ENCODE data around the gene SENP8.
A peak's percentile ranks its signal among the peaks of the same experiment; 100 is the strongest.
"Not testable (repeated sequence)": the region's sequence is repeated elsewhere in the genome, so short reads cannot be mapped to it uniquely, and the experiment has no call there.

Gene SENP8

GRCh38 chr15:72096796-72097195, 21.4 kb upstream of the SENP8 start:
- H3K4me3 ChIP-seq (ENCODE audit: low read length), result no peak overlapping the region
- no peaks in the 10 kb centered on the region for H3K36me3 ChIP-seq (ENCODE audit: insufficient read depth, low read length)
- H3K27me3 ChIP-seq (ENCODE audit: insufficient read depth, low read length), result no peaks in the 10 kb centered on the region
- no peak overlapping the region for H2AFZ ChIP-seq (ENCODE audit: low read depth, low read length)
- peaks cover 4% of the 10 kb centered on the region for H3K4me1 ChIP-seq (ENCODE audit: insufficient read depth, low read length)
- peaks cover 3% of the 10 kb centered on the region for H3K9me3 ChIP-seq (ENCODE audit: low read length)

DNA sequence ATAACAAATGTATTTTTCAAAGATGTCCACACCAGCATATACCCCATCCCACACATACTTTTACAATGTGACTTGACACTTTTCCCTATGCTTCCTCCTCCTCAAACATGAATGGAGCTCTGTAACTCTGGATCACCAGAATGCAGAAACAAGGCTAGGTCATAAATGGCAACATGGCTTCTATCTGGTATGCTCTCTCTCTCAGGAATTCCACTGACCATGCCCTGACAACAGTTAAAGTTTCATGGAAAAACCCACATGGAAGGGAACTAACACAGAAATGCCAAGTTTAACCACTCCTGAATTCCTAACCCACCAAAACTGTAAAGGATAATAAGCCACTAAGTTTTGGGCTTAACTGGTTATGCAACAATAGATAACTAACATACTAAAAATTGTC, 20.2 kb upstream of the SENP8 start:
- H3K4me1 ChIP-seq (ENCODE audit: insufficient read depth, low read length), result peaks cover 4% of the 10 kb centered on the region
- H3K27me3 ChIP-seq (ENCODE audit: insufficient read depth, low read length), result no peaks in the 10 kb centered on the region
- H3K36me3 ChIP-seq (ENCODE audit: insufficient read depth, low read length), result no peaks in the 10 kb centered on the region
- no peak overlapping the region for H3K4me3 ChIP-seq (ENCODE audit: low read length)
- peaks cover 3% of the 10 kb centered on the region for H3K9me3 ChIP-seq (ENCODE audit: low read length)
- no peak overlapping the region for H2AFZ ChIP-seq (ENCODE audit: low read depth, low read length)

DNA sequence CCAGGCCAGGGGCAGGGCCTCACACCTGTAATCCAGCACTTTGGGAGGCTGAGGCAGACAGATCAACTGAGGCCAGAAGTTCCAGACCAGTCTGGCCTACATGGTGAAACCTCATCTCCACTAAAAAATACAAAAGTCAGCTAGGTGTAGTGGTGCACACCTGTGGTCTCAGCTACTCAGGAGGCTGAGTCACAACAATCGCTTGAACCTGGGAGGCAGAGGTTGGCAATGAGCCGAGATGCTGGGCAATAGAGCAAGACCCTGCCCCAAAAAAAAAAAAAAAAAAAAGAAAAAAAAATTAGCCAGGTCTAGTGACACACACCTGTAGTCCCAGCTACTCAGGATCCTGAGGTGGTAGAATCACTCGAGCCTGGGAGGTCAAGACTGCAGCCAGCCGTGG, 19.0 kb upstream of the SENP8 start:
- Histone ChIP-seq H2AFZ (ENCODE audit: low read depth, low read length) (no peak overlapping the region), H3K36me3 (ENCODE audit: insufficient read depth, low read length) (no peaks in the 10 kb centered on the region), H3K27me3 (ENCODE audit: insufficient read depth, low read length) (no peaks in the 10 kb centered on the region), H3K9me3 (ENCODE audit: low read length) (peaks cover 3% of the 10 kb centered on the region), H3K4me1 (ENCODE audit: insufficient read depth, low read length) (peaks cover 15% of the 10 kb centered on the region), H3K4me3 (ENCODE audit: low read length) (no peak overlapping the region)

GRCh38 chr15:72100551-72100950, 17.7 kb upstream of the SENP8 start:
- H3K4me1 ChIP-seq (ENCODE audit: insufficient read depth, low read length), result peaks cover 15% of the 10 kb centered on the region
- not testable (repeated sequence) for H3K36me3 ChIP-seq (ENCODE audit: insufficient read depth, low read length); H3K27me3 ChIP-seq (ENCODE audit: insufficient read depth, low read length); H2AFZ ChIP-seq (ENCODE audit: low read depth, low read length); H3K9me3 ChIP-seq (ENCODE audit: low read length); H3K4me3 ChIP-seq (ENCODE audit: low read length)

DNA sequence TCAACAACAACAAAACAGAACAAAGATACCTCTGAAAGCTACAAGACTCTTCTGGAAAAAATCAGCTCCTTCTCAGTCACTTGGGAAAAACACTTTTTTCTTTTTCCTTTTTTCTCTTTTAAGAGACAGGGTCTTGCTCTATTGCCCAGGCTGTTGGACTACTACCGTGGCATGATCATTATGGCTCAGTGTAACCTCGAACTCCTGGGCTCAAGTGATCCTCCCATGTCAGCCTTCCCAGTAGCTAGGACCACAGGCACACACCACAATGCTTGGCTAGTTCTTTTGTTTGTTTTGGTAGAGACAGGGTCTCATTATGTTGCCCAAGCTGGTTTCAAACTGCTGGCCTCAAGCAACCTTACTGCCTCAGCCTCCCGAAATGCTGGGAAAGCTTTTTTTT, 13.1 kb upstream of the SENP8 start:
- no peak overlapping the region for H3K4me3 ChIP-seq (ENCODE audit: low read length)
- no peaks in the 10 kb centered on the region for H3K9me3 ChIP-seq (ENCODE audit: low read length)
- H3K36me3 ChIP-seq (ENCODE audit: insufficient read depth, low read length), result no peaks in the 10 kb centered on the region
- H2AFZ ChIP-seq (ENCODE audit: low read depth, low read length), result no peak overlapping the region
- H3K27me3 ChIP-seq (ENCODE audit: insufficient read depth, low read length), result no peaks in the 10 kb centered on the region
- H3K4me1 ChIP-seq (ENCODE audit: insufficient read depth, low read length), result peaks cover 11% of the 10 kb centered on the region

DNA sequence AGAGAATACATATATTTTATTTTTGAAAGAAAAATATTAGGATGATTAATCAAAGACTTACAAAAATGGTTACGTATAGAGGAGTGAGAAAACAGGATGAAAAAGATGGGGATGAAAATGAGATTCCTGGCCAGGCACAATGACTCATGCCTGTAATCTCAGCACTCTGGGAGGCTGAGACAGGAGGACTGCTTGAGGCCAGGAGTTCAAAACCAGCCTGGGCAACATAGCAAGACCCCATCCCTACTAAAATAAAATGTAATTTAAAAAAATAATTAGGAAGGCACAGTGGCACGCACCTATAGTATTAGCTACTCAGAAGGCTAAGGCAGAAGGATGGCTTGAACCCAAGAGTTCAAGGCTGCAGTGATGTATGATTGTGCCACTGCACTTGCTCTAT, 12.1 kb upstream of the SENP8 start:
- H3K4me3 ChIP-seq (ENCODE audit: low read length), result no peak overlapping the region
- no peaks in the 10 kb centered on the region for H3K27me3 ChIP-seq (ENCODE audit: insufficient read depth, low read length)
- H3K4me1 ChIP-seq (ENCODE audit: insufficient read depth, low read length), result peaks cover 11% of the 10 kb centered on the region
- H3K36me3 ChIP-seq (ENCODE audit: insufficient read depth, low read length), result no peaks in the 10 kb centered on the region
- no peaks in the 10 kb centered on the region for H3K9me3 ChIP-seq (ENCODE audit: low read length)
- H2AFZ ChIP-seq (ENCODE audit: low read depth, low read length), result no peak overlapping the region

DNA sequence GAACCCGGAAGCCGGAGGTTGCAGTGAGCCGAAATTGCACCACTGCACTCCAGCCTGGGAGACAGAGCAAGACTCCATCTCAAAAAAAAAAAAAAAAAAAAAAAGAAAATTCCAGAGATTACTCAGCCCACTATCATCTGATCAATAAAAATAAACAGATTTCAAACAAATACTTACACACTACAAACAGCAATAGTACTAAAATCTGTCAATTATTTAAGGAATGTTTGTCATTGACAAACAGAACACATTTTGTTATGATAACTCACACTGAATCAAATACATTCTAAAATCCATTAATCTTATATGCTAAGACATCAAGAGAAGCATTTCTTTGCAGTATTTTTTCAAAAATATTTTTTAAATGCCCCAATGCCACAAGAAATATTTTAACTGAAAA, 7.8 kb upstream of the SENP8 start:
- no peaks in the 10 kb centered on the region for H3K27me3 ChIP-seq (ENCODE audit: insufficient read depth, low read length)
- H3K36me3 ChIP-seq (ENCODE audit: insufficient read depth, low read length), result no peaks in the 10 kb centered on the region
- H3K9me3 ChIP-seq (ENCODE audit: low read length), result no peaks in the 10 kb centered on the region
- no peak overlapping the region for H3K4me3 ChIP-seq (ENCODE audit: low read length)
- no peak overlapping the region for H2AFZ ChIP-seq (ENCODE audit: low read depth, low read length)
- H3K4me1 ChIP-seq (ENCODE audit: insufficient read depth, low read length), result peaks cover 2% of the 10 kb centered on the region

DNA sequence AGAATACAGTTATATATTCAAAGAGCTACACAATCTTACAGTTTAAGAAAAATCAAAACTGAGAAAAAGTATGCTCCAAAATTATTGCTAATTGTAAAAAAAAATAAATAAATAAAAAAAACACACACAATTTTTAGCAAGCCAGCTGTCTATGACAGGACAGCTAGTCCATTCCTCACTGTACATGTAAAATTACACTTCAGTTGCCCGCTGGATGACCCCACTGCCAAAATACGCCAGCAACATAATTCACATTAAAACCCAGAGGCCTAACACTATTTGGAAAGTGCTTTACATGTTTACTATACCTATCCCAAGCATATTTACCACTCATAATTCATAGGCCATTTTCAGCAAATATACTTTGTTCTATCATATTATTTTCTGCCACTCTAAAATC, 6.1 kb upstream of the SENP8 start:
- Histone ChIP-seq H3K4me1 (ENCODE audit: insufficient read depth, low read length) (peaks cover 12% of the 10 kb centered on the region), H3K4me3 (ENCODE audit: low read length) (no peak overlapping the region), H3K9me3 (ENCODE audit: low read length) (no peaks in the 10 kb centered on the region), H2AFZ (ENCODE audit: low read depth, low read length) (no peak overlapping the region), H3K27me3 (ENCODE audit: insufficient read depth, low read length) (no peaks in the 10 kb centered on the region), H3K36me3 (ENCODE audit: insufficient read depth, low read length) (no peaks in the 10 kb centered on the region)

DNA sequence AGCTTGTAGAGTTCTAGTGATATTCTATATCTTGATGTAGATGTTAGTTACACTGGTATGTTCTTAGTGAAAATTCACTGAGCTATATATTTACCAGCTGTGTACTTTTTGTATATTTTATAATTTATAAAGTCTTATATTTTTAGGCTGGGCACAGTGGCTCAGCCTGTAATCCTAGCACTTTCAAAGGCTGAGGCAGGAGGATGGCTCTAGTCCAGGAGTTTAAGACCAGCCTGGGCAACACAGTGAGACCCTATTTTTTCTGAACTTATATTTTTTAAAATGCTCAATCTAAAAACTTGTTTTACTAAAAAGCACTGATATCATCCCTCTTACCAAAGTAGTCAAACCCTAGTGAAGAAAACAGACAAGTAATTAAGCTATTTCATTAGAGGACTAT, 5.4 kb upstream of the SENP8 start:
- Histone ChIP-seq H3K4me1 (ENCODE audit: insufficient read depth, low read length) (peaks cover 12% of the 10 kb centered on the region), H3K4me3 (ENCODE audit: low read length) (no peak overlapping the region), H3K27me3 (ENCODE audit: insufficient read depth, low read length) (no peaks in the 10 kb centered on the region), H2AFZ (ENCODE audit: low read depth, low read length) (no peak overlapping the region), H3K9me3 (ENCODE audit: low read length) (no peaks in the 10 kb centered on the region), H3K36me3 (ENCODE audit: insufficient read depth, low read length) (no peaks in the 10 kb centered on the region)

DNA sequence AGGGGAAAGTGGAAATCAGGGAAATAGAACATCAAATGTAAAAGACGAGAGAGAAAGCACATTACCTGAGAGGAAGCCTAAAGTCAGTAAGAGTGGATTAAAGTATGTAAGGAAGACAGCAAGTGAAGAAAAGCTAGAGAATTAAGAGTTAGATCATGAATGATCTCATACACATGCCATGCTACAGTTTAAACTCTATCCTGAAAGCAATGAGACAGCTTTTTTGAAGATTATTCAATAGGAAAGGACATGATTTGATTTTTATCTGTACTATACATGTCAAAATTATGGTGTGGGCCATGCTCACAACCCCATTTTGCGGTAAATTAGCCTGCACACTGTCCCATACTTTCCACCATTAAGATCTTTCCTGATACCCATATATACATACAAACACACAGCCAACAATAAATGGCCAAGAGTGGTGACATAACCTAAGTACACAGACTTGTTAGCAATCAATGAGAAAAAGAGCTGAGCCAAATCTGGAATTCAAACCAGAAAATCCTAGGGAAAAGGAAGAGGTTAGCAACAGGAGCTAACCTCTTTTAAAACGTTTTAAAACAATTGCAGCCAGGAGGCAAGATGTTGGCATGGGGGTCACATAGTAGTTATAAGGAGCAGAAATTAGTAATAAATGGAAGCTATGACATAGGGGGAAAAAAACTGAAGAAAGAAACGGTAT, 4.7 kb upstream of the SENP8 start:
- H2AFZ ChIP-seq (ENCODE audit: low read depth, low read length), result no peak overlapping the region
- H3K36me3 ChIP-seq (ENCODE audit: insufficient read depth, low read length), result no peaks in the 10 kb centered on the region
- no peak overlapping the region for H3K4me3 ChIP-seq (ENCODE audit: low read length)
- H3K9me3 ChIP-seq (ENCODE audit: low read length), result no peaks in the 10 kb centered on the region
- peaks cover 12% of the 10 kb centered on the region for H3K4me1 ChIP-seq (ENCODE audit: insufficient read depth, low read length)
- no peaks in the 10 kb centered on the region for H3K27me3 ChIP-seq (ENCODE audit: insufficient read depth, low read length)

- Histone ChIP-seq H3K9me3 (ENCODE audit: low read length) (no peaks in the 10 kb centered on the region), H3K36me3 (ENCODE audit: insufficient read depth, low read length) (no peaks in the 10 kb centered on the region), H3K27me3 (ENCODE audit: insufficient read depth, low read length) (no peaks in the 10 kb centered on the region), H3K4me1 (ENCODE audit: insufficient read depth, low read length) (peaks cover 19% of the 10 kb centered on the region), H2AFZ (ENCODE audit: low read depth, low read length) (peak overlapping the region; percentile 96), H3K4me3 (ENCODE audit: low read length) (peak overlapping the region; percentile 82)
Measured at GRCh38 chr15:72116731-72117485, 1.3 kb upstream of the SENP8 start.

GRCh38 chr15:72117486-72118016, 652 bp upstream of the SENP8 start:
- no peaks in the 10 kb centered on the region for H3K9me3 ChIP-seq (ENCODE audit: low read length)
- peak overlapping the region; percentile 96 for H2AFZ ChIP-seq (ENCODE audit: low read depth, low read length)
- H3K36me3 ChIP-seq (ENCODE audit: insufficient read depth, low read length), result no peaks in the 10 kb centered on the region
- no peaks in the 10 kb centered on the region for H3K27me3 ChIP-seq (ENCODE audit: insufficient read depth, low read length)
- peak overlapping the region; percentile 82 for H3K4me3 ChIP-seq (ENCODE audit: low read length)
- peaks cover 19% of the 10 kb centered on the region for H3K4me1 ChIP-seq (ENCODE audit: insufficient read depth, low read length)

DNA sequence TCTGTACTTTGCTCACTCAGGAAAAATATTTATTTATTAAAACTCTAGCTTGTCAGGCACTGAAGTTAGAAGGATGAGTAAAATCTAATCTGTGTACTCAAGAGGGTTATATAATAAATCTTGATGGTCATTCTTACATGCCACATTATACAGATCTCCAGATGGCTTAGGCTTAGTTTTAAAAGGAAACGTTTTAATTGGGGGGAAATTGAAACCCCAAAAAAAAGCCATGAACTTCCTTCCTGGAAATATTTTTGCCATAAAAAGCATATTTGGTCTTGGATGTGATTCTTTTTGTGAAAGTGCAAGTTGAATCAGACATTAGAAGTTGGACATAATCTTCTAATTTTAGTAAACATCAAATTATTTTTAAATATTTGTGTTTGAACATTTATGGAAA, 6.0 kb downstream of the SENP8 start:
- Histone ChIP-seq H2AFZ (ENCODE audit: low read depth, low read length) (no peak overlapping the region), H3K4me3 (ENCODE audit: low read length) (no peak overlapping the region), H3K4me1 (ENCODE audit: insufficient read depth, low read length) (peaks cover 1% of the 10 kb centered on the region), H3K36me3 (ENCODE audit: insufficient read depth, low read length) (no peaks in the 10 kb centered on the region), H3K27me3 (ENCODE audit: insufficient read depth, low read length) (no peaks in the 10 kb centered on the region), H3K9me3 (ENCODE audit: low read length) (no peaks in the 10 kb centered on the region)
